ELR (cell line): ENCODE data around the gene PFN4.
"Not testable (repeated sequence)": the region's sequence is repeated elsewhere in the genome, so short reads cannot be mapped to it uniquely, and the experiment has no call there.

Experiments used
- DNase-seq: peaks from one replicate; pipeline ENCODE4 v3.0.0-alpha.2; 2015; ENCODE audit warnings: low read depth

Gene PFN4

GRCh38 chr2:24111407-24111901 lies 11.7 kb downstream of the PFN4 start:
- DNase-seq: peak; percentile 34

GRCh38 chr2:24110660-24111303 lies 12.4 kb downstream of the PFN4 start:
- no peak for DNase-seq

- not testable (repeated sequence) for DNase-seq
Measured at GRCh38 chr2:24109431-24109830, 13.7 kb downstream of the PFN4 start.

- DNase-seq: no peak
Measured at GRCh38 chr2:24107336-24107735, 15.8 kb downstream of the PFN4 start.

GRCh38 chr2:24106786-24107185 lies 16.3 kb downstream of the PFN4 start:
- no peak for DNase-seq

- no peak for DNase-seq
Measured at GRCh38 chr2:24105816-24106215, 17.3 kb downstream of the PFN4 start.

- DNase-seq: no peak
Measured at GRCh38 chr2:24104906-24105305, 18.2 kb downstream of the PFN4 start.

GRCh38 chr2:24104110-24104650 lies 19.0 kb downstream of the PFN4 start:
- DNase-seq: no peak

GRCh38 chr2:24102677-24103076 lies 20.5 kb downstream of the PFN4 start:
- no peak for DNase-seq

GRCh38 chr2:24101992-24102391 lies 21.1 kb downstream of the PFN4 start:
- DNase-seq: no peak

- DNase-seq: not testable (repeated sequence)
Measured at GRCh38 chr2:24100732-24101131, 22.4 kb downstream of the PFN4 start.

- DNase-seq: not testable (repeated sequence)
Measured at GRCh38 chr2:24095171-24095677, 27.9 kb downstream of the PFN4 start.

- not testable (repeated sequence) for DNase-seq
Measured at GRCh38 chr2:24093270-24093669, 29.9 kb downstream of the PFN4 start.

GRCh38 chr2:24088821-24089359 lies 34.2 kb downstream of the PFN4 start:
- no peak for DNase-seq

- no peak for DNase-seq
Measured at GRCh38 chr2:24087032-24087431, 36.1 kb downstream of the PFN4 start.

GRCh38 chr2:24086241-24086640 lies 36.9 kb downstream of the PFN4 start:
- no peak for DNase-seq

GRCh38 chr2:24085200-24085489 lies 38.0 kb downstream of the PFN4 start:
- no peak for DNase-seq

- peak; percentile 89 for DNase-seq
Measured at GRCh38 chr2:24084386-24085199, 38.5 kb downstream of the PFN4 start, which contains the start of gene TP53I3. Gene TP53I3 (minus strand): TSS chr2:24084834. CDS start chr2:24084326, 508 bp downstream.

- DNase-seq: peak; percentile 86
Measured at GRCh38 chr2:24083567-24084385, 39.4 kb downstream of the PFN4 start.

GRCh38 chr2:24082787-24083566 lies 40.2 kb downstream of the PFN4 start:
- DNase-seq: no peak

- no peak for DNase-seq
Measured at GRCh38 chr2:24080701-24081100, 42.4 kb downstream of the PFN4 start.
